Suprapubic skin (tissue), 4 donors: ENCODE results near the gene PER1. TPM values are rescaled to one million over a fixed set of nuclear protein-coding genes. Genes with fewer than 3 reads are reported as not detected.

Experiments
- DNase-seq, 2 donors: peaks; one replicate each; pipeline ENCODE4 v3.0.0-alpha.2; 2019; ENCODE audit warnings: low spot score in 2 of 2
- H3K27ac ChIP-seq: fragments of 200-600 bp; sonication (generic); one replicate; pipeline ENCODE4 v1.5.1; 2019
- H3K27me3 ChIP-seq: fragments of 200-600 bp; sonication (generic); one replicate; pipeline ENCODE4 v1.5.1; 2019
- H3K36me3 ChIP-seq: fragments of 200-600 bp; sonication (generic); one replicate; pipeline ENCODE4 v1.5.1; 2019
- H3K4me1 ChIP-seq: fragments of 200-600 bp; sonication (generic); one replicate; pipeline ENCODE4 v1.5.1; 2019
- H3K4me3 ChIP-seq: fragments of 200-600 bp; sonication (generic); one replicate; pipeline ENCODE4 v1.5.1; 2019; ENCODE audit warnings: mild to moderate bottlenecking
- H3K9me3 ChIP-seq: fragments of 200-600 bp; sonication (generic); one replicate; pipeline ENCODE4 v1.5.1; 2019
- EP300 ChIP-seq: sonication (generic); formaldehyde crosslinking; IDR thresholded peaks from one replicate; pipeline ENCODE4 v1.6.1; 2017; ENCODE audit warnings: antibody characterized with exemption
- POLR2A ChIP-seq, 2 donors: fragments of 450-650 bp; IDR thresholded peaks; one replicate each; pipeline ENCODE4 v1.6.1; 2017; ENCODE audit warnings: antibody characterized with exemption in 2 of 2, mild to moderate bottlenecking in 2 of 2, moderate library complexity in 2 of 2
- POLR2AphosphoS5 ChIP-seq, 3 donors: sonication (generic); formaldehyde crosslinking; IDR thresholded peaks; one replicate each; pipeline ENCODE4 v1.6.1; 2017; ENCODE audit warnings: antibody characterized with exemption in 3 of 3
- WGBS: methylation state at CpG from one replicate; pipeline ENCODE4 v1.1.5; 2018; 5-methylcytosine and 5-hydroxymethylcytosine counted together
- total RNA-seq, 4 donors: library from RNA; depleted of rRNA; stranded (reverse); fragments of >200 nt; gene quantifications; one replicate each; pipeline ENCODE4 v1.1.0, GENCODE V29; 2016
- TF ChIP-seq, protein P1 (sequence below), 2 donors: fragments of 200-600 bp in 1 of 2; fragments of 450-650 bp in 1 of 2; sonication (generic) in 1 of 2; IDR thresholded peaks; one replicate each; pipeline ENCODE4 v1.5.1; 2016 to 2019; ENCODE audit warnings: antibody characterized with exemption in 2 of 2, mild to moderate bottlenecking in 1 of 2, moderate library complexity in 1 of 2

The PER1 gene
- total RNA-seq, 4 donors from 2014 or later, result 272 to 655 (median 330) TPM

DNA sequence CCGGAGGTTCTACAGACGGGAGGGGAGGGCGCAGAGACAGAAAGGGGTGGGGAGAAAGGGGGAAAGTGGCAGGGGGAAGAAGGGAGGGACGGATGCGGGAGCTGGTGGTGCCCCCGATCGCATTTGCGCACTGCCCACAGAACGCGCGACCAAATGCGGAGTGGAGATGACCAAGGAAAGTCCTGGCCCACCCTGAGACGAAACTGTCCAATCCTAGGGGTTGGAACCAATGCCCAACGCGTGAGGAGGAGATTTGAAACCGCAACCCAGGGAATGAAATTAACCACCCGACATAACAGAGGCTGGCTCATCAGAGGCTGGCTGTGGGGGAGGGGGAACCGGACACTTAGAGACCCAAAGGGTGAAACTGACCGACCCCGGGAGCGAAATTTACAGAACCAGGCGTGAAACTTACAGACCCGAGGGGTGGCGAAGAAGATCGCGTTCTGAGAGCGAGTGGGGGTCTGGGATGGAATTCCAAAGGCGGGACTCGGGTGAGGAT lies 29.7 kb downstream of the PER1 start:
- TF ChIP-seq, protein P1, sequence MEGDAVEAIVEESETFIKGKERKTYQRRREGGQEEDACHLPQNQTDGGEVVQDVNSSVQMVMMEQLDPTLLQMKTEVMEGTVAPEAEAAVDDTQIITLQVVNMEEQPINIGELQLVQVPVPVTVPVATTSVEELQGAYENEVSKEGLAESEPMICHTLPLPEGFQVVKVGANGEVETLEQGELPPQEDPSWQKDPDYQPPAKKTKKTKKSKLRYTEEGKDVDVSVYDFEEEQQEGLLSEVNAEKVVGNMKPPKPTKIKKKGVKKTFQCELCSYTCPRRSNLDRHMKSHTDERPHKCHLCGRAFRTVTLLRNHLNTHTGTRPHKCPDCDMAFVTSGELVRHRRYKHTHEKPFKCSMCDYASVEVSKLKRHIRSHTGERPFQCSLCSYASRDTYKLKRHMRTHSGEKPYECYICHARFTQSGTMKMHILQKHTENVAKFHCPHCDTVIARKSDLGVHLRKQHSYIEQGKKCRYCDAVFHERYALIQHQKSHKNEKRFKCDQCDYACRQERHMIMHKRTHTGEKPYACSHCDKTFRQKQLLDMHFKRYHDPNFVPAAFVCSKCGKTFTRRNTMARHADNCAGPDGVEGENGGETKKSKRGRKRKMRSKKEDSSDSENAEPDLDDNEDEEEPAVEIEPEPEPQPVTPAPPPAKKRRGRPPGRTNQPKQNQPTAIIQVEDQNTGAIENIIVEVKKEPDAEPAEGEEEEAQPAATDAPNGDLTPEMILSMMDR (IDR thresholded peaks at IDR 0.05), result no peak
- TF ChIP-seq EP300 (no peak), POLR2A (IDR thresholded peaks at IDR 0.05) (no peak)
- Histone ChIP-seq H3K27me3 (peaks cover 23% of the 10 kb centered on the region), H3K4me3 (peak overlapping the region; percentile 74), H3K36me3 (no peaks in the 10 kb centered on the region), H3K4me1 (peaks cover 88% of the 10 kb centered on the region), H3K27ac (no peak overlapping the region), H3K9me3 (no peaks in the 10 kb centered on the region)
- WGBS, result under 1% methylated on average over 29 of the region's 29 CpGs
- DNase-seq, result no peak

DNA sequence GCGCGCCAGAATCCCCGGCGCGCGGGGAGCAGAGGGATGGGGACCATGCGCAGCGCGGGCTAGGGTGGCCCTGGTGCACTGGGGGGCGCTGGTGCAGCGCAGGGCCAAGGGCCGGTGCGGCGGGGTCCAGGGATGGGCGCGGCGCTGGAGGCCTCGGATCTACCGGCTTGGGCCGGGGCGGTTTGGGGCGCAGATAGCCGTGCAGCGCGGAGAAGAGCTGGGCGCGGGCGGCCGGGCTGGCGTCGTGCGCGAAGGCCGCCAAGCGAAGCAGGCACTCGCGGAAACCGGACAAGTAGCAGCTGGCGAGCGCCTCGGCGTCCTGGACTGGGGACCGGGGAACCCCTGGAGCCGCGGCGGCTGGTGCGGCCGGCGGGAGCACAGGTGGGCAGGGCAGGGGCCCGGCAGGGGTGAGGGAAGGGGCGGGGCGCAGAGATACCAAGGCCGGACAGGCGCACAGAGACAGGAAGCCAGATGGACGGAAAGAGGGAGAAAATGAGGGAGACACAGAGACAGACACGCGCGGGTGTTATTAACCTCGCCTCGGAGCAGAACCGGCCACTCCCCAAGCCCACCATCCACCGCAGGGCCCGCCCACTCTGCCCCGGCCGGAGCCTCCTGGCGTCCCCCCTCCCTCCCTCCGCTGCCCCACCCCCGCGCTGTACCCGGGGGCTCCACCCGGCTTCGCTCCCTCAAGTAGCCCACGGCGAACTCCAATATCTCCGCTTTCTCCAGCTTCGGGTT lies 30.4 kb downstream of the PER1 start:
- Histone ChIP-seq H3K27ac (no peak overlapping the region), H3K36me3 (no peaks in the 10 kb centered on the region), H3K27me3 (peaks cover 23% of the 10 kb centered on the region), H3K4me1 (peaks cover 86% of the 10 kb centered on the region), H3K9me3 (no peaks in the 10 kb centered on the region), H3K4me3 (peak overlapping the region; percentile 74)
- 0% methylated on average over 30 of the region's 76 CpGs for WGBS
- TF ChIP-seq POLR2AphosphoS5 (IDR thresholded peaks at IDR 0.05) (no peak), POLR2A (IDR thresholded peaks at IDR 0.05) (no peak), EP300 (no peak)
- TF ChIP-seq, protein P1 (IDR thresholded peaks at IDR 0.05), result peak; percentile 8 to 31
- no peak for DNase-seq

DNA sequence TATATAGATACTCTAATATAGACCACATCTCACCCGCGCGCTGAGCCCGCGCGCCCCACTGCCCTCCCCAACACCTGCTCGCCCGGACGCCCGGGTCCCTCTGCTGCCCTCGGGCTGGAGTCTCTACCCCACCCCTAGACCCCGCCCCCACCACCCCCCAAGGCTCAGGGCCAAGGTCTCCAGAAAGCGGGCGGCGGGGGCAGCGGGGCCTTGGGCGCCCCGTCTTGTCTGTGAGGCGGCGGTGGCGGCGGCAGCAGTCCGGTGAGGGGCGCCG lies 30.9 kb downstream of the PER1 start:
- H3K4me3 ChIP-seq, result peak overlapping the region; percentile 74
- 0% methylated on average over 9 of the region's 25 CpGs for WGBS
- H3K4me1 ChIP-seq, result peaks cover 81% of the 10 kb centered on the region

DNA sequence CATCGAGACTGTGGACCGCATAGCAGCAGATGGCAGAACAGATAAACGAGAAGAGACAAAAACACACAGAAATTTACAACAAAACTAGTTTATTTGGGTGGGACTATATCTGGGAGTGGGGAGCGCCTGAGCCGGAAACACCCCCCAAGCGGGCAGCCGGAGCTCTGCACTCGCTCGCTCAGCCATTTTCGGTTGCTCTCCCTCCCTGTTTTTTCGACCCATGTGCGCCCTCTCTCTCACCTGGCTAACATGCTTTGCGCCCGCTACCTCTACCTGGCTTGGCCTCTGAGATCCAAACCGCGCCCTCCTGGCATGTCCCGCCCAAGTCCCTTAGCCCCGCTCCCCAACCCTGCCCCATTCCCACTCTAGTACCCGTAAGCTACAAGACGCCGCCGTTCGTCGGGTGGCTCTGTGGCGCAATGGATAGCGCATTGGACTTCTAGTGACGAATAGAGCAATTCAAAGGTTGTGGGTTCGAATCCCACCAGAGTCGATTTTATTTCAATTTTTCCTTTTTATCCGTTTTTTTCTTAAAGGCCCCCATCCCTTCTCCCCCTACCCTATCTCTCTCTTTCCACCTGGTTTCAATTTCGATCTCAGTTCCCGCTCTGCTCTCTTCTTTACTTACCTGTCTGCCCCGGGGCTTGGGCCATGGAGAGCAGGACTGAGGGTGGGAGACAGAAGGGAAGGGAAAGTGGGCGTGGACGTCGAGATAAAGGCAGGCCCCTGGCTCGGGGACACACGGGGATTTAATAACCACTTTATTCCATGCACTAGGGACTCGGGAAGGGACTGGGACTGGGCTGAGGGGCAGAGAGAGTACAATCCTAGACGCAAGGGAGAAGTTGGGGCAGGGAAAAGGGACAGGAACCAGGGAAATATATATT lies 31.4 kb downstream of the PER1 start:
- no peaks in the 10 kb centered on the region for H3K9me3 ChIP-seq
- peak overlapping the region; percentile 74 for H3K4me3 ChIP-seq
- WGBS, result under 1% methylated on average over 40 of the region's 40 CpGs
- no peak overlapping the region for H3K27ac ChIP-seq
- DNase-seq, result peak in 1 of 2 donors; percentile 82
- peaks cover 28% of the 10 kb centered on the region for H3K27me3 ChIP-seq
- H3K4me1 ChIP-seq, result peaks cover 75% of the 10 kb centered on the region
- TF ChIP-seq POLR2A (IDR thresholded peaks at IDR 0.05) (no peak), EP300 (no peak), POLR2AphosphoS5 (IDR thresholded peaks at IDR 0.05) (no peak)
- TF ChIP-seq, protein P1 (IDR thresholded peaks at IDR 0.05), result no peak
- no peaks in the 10 kb centered on the region for H3K36me3 ChIP-seq

More for the DNA sequence above, 30.9 kb downstream of the PER1 start:
- TF ChIP-seq, protein P1 (IDR thresholded peaks at IDR 0.05), result no peak
- no peak for TF ChIP-seq POLR2AphosphoS5 (IDR thresholded peaks at IDR 0.05)
- no peak for TF ChIP-seq EP300
- TF ChIP-seq POLR2A (IDR thresholded peaks at IDR 0.05), result no peak
- Histone ChIP-seq H3K9me3 (no peaks in the 10 kb centered on the region), H3K27me3 (peaks cover 28% of the 10 kb centered on the region), H3K27ac (no peak overlapping the region), H3K36me3 (no peaks in the 10 kb centered on the region)
- no peak for DNase-seq
